ENCODE measurements around the gene GPR39. TPM values are rescaled to one million over a fixed set of nuclear protein-coding genes. Genes with fewer than 3 reads are reported as not detected.

GPR39 gene
- total RNA-seq, 1 donor from 2014 or later = 1.3 TPM

DNA sequence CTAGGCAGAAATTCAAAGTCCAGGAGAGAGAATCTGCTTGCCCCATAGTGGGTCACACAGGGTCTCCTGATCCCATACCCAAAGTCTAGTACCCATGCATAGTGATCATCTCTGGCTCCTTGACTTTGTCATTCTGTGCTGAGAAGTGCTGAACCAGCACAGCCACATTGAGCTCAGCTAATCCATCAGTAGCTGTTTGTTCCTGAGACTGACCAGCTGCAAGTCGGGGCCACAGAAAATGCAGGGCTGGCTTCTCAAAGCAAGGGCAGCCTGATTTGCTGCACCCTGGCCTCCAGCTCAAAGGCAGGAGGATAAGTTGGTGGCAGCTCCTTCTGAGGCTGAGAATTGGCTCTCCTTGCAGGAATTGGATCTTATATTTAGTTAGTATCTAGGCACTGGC, 181.2 kb downstream of the GPR39 start:
- no peak for DNase-seq (ENCODE audit: low spot score)

- no peak for DNase-seq (ENCODE audit: low spot score)
These were observed 181.9 kb downstream of the GPR39 start for GRCh38 chr2:132598536-132598935.

DNA sequence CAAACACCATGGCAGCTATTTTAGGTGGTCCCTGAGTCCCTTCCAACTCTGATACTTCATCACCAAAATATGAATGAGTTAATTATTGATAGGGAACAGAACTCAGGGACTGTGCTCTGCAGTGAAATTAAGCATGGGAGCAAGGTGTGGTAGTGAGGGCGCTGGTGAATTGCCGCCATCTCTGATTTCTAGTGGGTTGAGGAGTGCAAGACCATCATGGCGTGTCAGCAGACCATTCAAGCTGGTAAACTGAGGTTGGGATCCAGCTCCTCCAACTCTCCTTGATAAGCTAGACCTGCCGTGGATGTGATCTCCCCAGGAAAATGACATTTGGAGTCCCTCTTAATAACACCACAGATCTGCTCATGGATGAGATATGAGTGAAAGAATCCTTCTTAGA, 183.0 kb downstream of the GPR39 start:
- no peak for DNase-seq (ENCODE audit: low spot score)

GRCh38 chr2:132604561-132604960, 188.0 kb downstream of the GPR39 start:
- DNase-seq (ENCODE audit: low spot score) = no peak

GRCh38 chr2:132605236-132606180, 188.9 kb downstream of the GPR39 start:
- DNase-seq (ENCODE audit: low spot score) = no peak

GRCh38 chr2:132606649-132607048, 190.0 kb downstream of the GPR39 start:
- DNase-seq (ENCODE audit: low spot score) = peak; percentile 49

- DNase-seq (ENCODE audit: low spot score) = no peak
These were observed 191.0 kb downstream of the GPR39 start for GRCh38 chr2:132607426-132608090.

- DNase-seq (ENCODE audit: low spot score) = no peak
These were observed 191.7 kb downstream of the GPR39 start for GRCh38 chr2:132608311-132608710.

- DNase-seq (ENCODE audit: low spot score) = no peak
These were observed 192.7 kb downstream of the GPR39 start for GRCh38 chr2:132609101-132609890.

- no peak for DNase-seq (ENCODE audit: low spot score)
These were observed 195.1 kb downstream of the GPR39 start for GRCh38 chr2:132611719-132612118.

DNA sequence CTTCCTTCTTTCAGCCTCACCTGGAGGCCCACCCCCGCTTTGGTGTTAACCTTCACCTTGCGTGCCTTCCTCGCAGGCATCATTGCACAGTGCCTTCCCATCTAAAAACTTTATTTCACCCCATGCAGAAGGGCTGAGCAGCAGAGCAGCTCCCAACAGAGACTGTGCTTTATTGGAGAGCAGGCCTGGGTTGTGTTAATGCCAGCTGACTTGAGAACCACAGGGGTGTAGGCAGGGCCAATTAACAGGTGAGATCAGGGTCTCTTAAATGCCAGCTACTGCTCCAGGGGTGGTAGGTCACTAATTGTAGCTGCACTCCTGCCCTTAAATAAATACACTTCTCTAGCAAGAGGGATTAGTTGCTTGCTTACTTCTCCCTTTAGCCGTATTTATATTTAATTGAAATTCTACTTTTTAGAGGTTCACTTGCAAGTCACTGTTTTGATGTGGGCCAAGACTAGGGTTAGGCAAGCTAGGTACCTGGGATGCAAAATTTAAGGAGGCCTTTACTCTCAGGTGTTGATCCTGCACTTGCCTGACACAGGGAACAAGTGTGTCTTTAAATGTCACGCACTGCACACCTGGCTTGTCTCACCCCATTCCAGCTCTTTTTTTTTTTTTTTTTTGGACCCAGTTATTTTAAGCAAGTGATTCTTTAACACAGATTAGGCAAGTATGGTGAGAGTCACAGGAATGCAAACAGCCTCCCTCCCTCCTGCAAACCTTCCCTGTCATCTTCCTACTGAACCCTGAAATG, 198.9 kb downstream of the GPR39 start:
- no peak for DNase-seq (ENCODE audit: low spot score)

DNA sequence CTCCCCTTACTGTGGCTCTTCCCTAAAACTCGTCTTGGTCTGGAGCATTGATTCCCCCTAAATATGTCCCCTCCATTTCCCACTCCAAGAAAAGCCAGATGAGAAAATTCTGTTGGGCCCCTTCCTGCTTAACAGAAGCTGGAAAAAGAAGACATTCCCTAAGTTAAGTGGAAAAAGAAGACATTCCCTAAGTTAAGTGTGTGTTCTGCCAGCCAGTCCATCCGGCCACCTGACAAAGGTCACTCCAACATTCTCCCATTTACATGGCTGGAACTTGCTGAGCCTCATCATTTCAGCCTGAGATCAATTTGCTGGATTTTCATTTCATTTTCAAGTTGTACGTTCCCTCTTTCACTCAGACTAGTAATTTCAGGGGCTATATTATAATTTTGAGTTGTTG, 201.4 kb downstream of the GPR39 start:
- no peak for DNase-seq (ENCODE audit: low spot score)

DNA sequence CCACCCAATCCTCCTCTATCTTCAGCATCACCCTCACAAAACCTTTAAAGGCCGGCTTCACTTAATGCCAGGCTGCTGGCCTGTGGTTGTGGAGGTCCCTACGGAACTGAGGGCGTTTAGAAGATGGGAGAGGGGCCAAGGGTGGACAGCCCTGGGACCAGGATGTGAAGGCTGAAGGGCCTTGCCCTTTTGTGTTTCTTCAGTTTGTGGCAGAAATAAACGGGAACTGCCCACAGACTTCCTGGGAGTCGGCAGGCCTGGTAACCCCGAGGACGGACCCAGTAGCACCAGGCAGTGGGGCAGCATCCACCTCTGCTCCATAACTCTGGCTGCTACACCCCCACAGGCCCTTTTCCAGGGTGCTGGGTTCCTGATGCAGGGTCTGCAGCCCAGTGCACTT, 202.1 kb downstream of the GPR39 start:
- DNase-seq (ENCODE audit: low spot score) = no peak

GRCh38 chr2:132620115-132620514, 203.5 kb downstream of the GPR39 start:
- no peak for DNase-seq (ENCODE audit: low spot score)

GRCh38 chr2:132621131-132621875, 204.7 kb downstream of the GPR39 start:
- DNase-seq (ENCODE audit: low spot score) = no peak

- no peak for DNase-seq (ENCODE audit: low spot score)
These were observed 206.7 kb downstream of the GPR39 start for GRCh38 chr2:132623096-132623839.

- no peak for DNase-seq (ENCODE audit: low spot score)
These were observed 210.9 kb downstream of the GPR39 start for GRCh38 chr2:132627536-132627935.

GRCh38 chr2:132632000-132632649, 215.5 kb downstream of the GPR39 start:
- DNase-seq (ENCODE audit: low spot score) = no peak

DNA sequence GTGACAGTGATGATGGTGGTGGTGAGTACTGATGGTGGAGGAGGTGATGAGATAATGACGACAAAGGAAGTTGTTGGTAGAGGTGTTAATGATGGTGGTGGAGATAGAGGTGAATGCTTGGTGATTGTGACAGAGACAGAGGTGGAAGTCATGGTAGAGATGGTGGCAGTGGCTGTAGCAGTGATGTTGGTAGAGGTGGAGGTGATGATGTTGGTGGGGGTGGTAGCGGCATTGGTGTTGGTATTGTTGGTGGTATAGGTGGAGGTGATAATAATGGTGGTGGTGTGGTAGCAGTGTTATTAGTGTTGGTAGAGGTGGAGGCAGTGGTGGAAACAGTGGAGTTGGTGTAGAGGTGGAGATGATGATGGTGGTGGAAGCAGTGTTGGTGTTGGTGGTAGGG, 217.0 kb downstream of the GPR39 start:
- no peak for DNase-seq (ENCODE audit: low spot score)

Measured in mesenteric fat pad (tissue), 1 donor.